T-helper 2 cell (primary cell): Measurements from ENCODE around the gene GALK2.
A peak's percentile ranks its signal among the peaks of the same experiment; 100 is the strongest.
"Not testable (repeated sequence)": the region's sequence is repeated elsewhere in the genome, so short reads cannot be mapped to it uniquely, and the experiment has no call there.

ENCODE experiments used
- DNase-seq, 5 experiments: peaks; one replicate each; pipeline versions ENCODE4 v3.0.0 to v3.0.0-alpha.2; 2012 to 2022

Gene GALK2

DNA sequence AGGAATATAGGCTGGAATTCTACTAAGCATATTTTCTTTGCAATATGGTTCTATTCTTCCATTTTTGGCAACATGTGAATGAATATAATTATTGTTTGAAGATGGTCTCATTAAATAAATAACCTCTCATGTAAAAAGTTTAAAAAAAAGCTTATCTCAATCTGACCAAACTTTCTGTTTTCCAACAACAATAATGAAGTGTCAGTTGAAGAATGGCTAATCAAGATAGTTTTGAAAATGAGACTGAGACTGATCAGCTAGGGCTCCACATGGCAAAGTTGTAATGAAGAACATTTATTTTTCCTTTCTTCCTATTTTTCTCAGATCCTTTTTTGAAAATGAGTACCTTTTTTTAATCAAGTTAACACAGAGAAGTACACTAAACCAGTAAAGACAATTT is 117.4 kb downstream of the GALK2 start:
- no peak for DNase-seq

DNA sequence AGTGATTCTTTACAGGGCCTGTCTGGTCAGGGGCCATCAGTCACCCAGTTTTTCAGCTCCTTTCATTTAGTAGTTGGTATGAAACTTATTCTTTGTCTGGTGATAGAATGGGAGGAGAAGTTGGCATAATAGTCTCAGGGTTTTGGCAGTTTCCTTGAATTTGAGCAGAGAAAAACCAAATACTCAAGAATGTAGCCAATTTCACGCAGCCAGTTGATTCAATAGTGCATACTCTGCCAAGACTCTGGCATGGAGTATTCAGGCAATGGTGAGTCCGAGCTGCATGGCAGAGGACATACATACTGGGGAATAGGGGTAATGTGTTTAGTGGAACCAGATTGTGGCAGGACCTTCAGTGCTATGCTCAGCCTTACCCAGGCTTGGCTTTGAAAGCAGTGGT is 118.3 kb downstream of the GALK2 start:
- no peak for DNase-seq

DNA sequence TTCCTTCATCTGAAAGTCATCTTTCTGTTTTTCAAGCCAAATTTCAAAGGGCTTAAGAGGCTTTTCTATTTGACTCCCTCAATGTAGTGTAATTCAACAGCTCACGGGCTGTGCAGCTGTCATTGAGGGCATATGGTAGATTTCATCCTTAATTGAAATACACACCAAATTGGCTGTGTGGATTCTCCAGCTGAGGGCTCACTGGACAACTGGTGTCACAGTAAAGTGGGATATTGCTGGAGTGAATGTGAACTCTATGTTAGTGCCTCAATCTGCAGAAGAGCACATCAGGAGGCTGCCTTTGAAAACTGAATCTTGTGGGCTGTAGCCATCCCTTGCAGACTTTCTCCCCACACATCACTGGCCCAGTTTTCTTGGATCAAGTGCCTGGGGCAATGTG is 120.1 kb downstream of the GALK2 start:
- no peak for DNase-seq

DNA sequence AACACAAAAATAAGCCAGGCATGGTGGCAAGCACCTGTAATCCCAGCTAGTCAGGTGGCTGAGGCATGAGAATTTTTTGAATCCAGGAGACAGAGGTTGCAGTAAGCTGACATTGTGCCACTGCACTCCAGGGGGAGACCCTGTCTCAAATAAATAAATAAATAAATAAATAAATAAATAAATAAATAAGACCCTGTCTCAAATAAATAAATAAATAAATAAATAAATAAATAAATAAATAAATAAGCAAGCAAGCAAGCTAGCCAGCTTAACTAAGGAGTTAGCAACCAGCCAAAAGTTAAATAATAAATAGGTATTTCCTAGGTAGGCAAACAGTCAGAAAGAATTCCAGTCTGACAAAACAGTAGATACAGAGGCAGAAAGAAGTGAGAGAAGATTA is 123.9 kb downstream of the GALK2 start:
- no peak for DNase-seq

DNA sequence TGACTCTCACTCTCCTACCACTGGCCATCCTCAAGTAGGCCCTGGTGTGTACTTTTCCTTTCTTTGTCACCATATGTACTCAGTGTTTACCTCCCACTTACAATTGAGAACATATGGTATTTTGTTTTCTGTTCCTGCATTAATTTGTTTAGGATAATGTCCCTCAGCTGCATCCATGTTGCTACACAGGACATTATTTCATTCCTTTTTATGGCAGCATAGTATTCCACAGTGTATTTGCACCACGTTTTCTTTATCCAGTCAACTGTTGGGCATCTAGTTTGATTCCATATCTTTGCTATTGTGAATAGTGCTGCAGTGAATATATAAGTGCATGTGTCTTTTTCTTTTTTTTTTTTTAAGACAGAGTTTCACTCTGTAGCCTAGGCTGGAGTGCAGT is 126.2 kb downstream of the GALK2 start:
- DNase-seq, result no peak

DNA sequence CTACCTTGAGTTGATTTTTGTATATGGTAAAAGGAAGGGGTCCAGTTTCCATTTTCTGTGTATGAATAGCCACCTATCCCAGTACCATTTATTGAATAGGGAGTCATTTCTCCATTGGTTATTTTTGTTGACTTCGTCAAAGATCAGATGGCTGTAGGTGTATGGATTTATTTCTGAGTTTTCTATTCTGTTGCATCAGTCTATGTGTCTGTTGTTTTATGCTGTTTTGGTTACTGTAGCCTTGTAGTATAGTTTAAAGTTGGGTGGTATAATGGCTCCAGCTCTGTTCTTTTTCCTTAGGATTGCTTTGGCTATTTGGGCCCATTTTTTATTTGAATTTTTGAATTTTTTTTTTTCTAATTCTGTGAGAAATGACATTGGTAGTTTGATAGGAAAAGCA is 127.5 kb downstream of the GALK2 start:
- no peak for DNase-seq

DNA sequence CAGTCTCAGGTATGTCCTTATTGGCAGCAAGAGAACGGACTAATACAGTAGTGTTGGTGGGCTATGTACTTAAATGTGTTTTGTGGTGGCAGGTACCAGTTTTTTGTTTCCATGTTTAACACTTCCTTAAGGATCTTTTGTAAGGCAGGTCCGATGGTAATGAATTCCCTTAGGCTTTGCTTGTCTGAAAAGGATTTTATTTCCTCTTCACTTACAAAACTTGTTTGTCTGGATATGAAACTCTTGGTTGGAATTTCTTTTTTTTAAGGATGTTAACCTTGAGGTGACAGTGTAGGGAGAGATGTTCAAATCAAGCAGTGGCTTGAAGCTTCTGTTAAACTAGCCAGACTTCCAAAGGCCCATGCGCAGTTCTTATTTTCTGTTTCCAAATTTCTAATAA is 130.8 kb downstream of the GALK2 start:
- DNase-seq, result no peak

DNA sequence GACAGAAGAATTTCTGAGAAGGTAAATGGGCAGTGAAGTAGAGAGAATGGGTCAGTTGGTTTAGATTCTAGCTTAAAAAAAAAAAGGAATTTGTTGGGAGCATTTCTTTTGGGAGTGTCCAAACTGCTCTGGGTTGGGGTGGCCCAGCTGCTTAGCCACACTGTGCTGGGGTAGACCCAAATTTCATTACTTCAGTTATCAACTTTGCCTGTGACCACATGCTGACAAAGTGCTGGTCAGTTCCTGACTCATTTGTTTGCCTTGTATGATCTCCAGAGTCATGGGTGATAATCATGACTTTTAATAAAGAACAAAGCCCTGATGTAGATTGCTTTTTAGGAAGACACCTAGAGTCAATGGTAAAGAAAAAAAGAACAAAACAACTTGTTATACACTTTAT is 131.5 kb downstream of the GALK2 start:
- no peak for DNase-seq

DNA sequence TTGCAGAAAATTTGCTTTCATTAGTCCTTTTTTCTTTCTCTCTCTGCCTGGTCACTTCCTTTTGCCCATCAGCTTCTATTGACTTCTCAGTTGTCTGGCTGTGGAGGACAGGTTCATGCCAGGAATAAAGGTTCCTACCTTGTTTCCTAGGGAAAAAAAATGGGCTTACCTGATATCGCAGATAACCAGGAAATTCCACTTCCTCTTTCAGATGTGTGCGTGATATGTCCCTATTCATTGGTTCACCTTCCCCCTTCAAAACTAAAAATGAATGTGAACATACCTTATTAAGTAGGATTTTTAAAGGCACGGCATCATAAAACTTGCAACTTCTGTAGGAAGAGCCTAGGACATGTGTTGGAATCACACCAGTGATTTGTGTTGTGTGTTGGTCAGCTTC is 133.0 kb downstream of the GALK2 start:
- no peak for DNase-seq

DNA sequence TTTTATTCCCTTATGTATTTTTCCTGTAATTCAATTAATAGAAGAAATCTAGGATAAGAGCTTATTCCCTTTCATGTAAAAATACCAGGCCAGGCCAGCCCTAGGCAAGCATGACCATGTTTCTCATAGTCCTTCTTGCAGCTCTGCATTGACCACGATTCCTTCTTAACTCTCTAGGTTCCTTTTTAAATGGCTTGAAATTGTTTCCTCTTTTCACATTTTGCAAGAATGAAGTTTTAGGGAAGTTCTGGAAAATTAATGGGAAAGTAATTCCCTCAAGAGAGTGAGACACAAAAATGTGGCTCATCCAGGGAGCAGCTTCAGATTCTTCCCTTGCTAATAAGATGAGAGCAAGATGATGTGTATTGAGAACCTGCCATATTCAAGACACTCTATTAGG is 136.5 kb downstream of the GALK2 start:
- DNase-seq, result no peak

DNA sequence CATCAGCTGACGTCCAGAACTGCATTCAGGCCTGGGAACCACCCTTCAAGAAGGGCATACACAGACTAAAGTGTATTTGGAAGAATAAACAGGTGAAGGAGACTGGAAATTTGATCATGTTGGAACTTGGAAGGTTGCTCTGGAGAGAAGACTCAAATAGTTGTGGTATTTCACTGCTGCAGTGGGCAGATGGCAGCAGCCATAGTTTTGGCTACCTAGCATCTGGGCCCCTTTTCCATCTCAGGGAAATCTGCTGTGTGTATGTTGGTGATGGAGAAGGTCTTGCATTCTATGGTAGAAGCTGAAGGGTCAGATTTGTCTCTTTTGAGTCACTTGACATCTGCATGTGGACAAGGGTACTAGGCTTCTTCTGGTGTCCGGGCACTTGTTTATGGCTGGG is 138.6 kb downstream of the GALK2 start:
- DNase-seq, result no peak

DNA sequence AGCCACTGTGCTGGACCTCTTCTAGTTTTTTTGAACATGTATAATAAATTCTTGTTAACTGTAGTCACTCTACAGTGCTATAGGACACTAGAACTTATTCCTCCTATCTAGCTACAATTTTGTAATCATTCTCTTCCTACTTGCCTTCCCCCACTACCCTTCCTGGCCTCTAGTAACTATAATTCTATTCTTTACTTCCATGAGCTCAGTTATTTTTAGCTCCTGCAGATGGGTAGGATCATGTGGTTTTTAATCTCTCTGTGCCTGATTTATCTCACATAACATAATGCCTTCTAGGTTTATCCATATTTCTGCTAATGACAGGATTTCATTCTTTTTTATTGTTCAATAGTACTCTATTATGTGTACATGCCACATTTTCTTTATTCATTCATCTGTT is 139.8 kb downstream of the GALK2 start:
- DNase-seq, result no peak

DNA sequence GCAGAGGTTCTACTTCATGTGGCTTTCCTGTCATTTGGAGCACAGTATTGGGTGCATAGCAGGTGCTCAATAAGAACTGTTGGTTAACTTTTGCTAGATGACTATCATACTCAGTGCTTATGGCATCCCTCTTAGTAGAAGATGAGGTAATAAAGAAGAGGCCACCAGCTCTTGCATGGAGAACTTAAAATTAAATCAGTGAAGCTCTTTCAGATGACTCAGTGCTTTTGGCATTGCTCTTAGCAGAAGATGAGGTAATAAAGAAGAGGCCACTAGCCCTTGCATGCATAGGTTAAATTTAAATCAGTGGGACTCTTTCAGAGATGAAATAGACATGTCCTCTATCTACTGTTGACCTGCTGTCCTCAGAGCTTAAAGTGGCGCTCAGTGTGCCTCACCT is 143.6 kb downstream of the GALK2 start:
- peak in 1 of 5 experiments; percentile 2 for DNase-seq

DNA sequence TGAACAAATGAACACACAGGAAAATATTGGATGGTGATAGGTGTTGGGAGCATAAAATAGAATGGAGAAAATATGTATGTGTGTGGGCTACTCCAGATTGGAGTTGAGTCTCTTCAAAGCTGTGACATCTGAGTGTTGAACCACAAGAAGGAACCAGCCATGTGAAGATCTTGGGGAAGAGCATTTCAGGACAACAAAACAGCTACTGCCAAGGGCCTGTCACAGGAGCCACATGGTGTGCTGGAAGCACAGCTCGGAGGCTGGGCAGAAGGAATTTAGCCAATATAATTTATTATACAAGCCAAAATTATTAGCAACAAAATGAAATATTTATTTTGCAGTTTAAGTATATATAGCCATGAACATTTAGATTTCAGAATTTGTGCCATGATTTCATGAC is 144.7 kb downstream of the GALK2 start:
- no peak for DNase-seq

DNA sequence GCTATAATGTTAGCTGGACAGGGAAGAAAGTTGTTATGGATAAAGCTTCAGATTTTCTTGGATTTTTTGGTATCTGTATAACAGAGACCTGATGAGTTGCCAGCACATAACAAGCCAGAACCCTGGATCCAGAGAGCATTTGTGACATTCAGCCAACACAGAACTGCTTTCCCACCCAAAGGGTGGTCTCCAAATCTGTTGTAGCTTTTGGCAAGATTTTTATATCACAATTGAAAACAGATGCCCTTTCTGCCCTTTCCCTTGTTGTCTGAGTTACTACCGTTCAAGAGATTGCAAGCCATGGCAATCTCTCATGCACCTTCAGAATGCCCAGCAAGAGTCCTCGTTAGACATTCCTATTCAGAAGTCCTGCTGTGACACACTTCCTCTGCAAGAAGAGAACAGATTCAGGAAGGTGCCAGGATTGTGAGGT is 145.4 kb downstream of the GALK2 start:
- no peak for DNase-seq

DNA sequence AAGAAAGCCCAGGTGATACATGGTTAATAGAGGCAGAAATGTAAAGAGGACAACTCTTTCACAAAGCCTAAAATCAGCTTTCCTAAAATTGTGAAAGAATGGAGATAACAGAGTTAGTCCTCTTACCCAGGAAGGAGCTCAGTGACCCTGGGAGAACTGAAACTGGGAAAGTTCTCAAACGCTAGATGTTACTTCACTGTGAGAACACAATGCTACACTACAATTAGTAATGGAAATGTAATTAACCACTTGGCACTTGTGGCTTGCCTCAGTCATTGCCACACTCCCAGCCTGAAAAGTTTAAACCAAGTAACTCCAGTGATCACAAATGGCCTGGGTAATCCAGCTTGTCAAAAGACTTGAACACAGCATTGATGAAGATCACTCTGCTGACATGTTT is 150.3 kb downstream of the GALK2 start:
- DNase-seq, result no peak

DNA sequence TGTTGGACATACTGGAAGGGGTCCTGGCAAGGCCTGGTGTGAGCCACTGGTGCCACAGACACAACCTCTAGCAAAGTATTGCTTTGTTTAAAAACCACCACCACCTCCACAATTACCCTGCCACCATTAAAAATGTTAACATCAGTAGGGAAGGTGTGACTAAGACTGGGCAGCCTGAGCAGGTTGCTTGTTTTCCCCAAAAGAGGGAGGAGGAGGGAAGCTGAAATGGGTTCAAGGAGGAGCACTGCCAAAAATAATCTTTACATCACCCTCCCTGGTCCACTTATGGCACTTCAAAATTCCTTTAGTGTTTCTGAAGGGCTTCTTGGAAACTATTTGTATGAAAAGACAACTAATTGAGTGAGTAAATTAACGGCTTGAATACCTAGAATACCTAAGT is 153.2 kb downstream of the GALK2 start:
- DNase-seq, result no peak

DNA sequence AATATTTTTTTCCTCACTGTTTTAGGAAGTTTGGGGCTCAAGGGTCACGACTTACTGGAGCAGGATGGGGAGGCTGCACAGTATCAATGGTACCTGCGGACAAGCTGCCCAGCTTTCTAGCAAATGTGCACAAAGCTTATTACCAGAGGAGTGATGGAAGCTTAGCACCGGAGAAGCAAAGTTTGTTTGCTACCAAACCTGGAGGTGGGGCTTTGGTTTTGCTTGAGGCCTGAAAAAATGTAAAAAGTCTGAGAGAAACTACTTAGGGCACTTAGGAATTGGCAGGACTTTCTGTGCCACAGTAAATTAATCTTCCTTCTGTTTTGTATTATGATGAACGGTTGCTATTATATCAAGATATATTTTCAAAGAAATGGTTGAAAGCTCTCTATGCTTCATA is 157.9 kb downstream of the GALK2 start:
- no peak for DNase-seq

DNA sequence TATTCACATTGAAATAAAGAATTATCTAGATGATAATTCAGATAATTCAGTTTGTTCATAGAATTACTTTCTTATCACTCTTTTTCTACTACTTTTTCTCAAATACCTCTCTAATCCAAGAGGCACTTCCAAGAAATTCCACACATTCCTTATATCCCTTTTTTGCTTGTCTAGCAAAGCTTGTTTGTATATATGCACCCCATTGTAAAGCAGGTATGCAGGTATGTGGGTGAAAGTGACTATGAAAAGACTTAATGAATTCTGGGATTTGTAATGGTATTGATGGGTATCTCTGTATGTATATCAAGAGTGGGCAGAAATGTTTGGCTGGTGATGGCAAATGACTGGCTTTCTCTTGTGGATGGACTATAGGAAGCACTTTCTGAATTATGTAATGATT is 158.9 kb downstream of the GALK2 start:
- no peak for DNase-seq

DNA sequence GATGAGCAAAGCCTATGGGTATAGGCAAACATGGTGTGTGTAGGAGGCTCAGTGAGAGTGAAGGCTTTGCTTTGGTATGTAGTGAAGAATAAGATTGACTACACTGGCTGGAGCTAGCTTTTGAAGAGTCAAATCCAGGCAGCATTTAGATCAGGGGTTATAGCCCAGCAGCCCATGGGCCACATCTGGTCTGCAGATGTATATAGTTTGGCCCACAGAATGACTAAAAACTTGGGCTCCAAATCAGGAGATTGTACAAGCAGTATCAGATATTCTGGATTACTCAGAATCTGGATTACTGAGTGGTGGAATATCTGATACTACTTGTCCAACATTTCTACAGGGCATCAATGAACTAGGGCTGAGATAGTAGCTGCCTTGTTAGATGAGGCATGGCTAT is 160.1 kb downstream of the GALK2 start:
- no peak for DNase-seq

DNA sequence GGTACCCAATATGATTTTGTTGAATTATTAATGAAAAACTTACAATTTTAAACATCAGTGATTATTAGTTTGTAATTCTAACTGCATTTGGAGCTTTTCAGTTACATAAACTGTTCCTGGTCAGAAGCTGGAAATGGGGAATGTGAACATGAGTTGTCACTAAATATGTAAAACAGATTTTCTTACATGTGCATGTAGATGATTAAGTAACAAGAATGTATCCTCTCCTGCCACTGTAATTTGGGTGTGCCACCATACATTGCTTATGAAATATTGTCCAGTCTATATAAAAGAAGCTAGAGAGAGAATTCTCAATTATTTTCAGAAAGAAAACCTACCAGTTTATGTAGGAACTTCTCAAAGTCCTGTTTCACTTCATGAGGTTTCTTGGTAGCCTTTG is 161.4 kb downstream of the GALK2 start:
- DNase-seq, result no peak

DNA sequence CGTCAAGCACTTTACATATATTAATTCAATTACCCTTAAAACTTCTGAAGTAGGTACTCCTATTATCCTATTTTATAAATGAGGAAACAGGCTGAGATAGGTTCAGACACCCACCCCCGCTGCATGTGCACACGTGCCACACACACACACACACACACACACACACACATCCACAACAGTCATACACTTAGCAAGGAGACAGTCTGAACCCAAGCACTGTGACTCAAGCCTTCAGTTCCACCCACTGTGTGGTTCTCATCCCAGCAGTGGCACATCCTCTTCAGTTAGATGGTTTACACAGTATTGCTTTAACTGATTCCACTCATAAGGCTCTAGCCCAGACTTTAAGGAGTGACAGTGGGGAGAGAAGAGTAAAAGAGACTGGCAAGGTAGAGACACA is 161.9 kb downstream of the GALK2 start:
- peak in 1 of 5 experiments; percentile 17 for DNase-seq

DNA sequence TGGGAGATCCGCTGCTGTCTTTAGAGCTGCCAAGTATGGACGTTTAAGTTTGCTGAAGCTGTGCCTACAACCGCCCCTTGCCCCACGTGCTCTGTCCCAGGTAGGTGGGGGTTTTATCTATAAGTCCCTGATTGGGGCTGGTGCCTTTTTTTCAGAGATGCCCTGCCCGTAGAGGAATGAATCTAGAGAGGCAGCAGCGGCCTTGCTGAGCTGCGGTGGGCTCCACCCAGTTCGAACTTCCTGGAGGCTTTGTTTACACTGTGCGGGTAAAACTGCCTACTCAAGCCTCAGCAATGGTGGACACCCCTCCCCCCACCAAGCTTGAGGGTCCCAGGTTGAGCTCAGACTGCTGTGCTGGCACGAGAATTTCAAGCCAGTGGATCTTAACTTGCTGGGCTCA is 169.6 kb downstream of the GALK2 start:
- no peak for DNase-seq

DNA sequence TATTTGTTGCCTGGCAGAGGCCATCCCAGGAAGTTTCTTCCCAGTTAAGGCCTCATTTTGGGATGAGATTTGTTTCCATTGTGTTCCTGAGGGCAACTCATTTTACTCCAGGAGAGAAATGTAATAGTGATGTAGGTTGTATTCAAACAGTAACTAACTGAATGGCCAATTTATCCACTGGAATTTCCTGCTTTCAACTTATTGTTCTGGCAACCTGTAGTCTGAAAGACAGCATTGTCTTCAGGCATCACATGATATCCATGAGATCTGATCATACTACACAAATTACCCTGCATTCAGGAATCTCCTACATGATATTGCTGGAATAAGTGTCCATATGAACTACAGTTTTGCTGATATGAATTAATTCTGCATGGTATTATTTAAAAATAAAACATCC is 173.5 kb downstream of the GALK2 start:
- no peak for DNase-seq

DNA sequence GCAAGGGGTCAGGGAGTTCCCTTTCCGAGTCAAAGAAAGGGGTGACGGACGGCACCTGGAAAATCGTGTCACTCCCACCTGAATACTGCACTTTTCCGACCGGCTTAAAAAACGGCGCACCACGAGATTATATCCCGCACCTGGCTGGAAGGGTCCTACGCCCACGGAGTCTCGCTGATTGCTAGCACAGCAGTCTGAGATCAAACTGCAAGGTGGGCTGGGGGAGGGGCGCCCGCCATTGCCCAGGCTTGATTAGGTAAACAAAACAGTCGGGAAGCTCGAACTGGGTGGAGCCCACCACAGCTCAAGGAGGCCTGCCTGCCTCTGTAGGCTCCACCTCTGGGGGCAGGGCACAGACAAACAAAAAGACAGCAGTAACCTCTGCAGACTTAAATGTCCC is 184.4 kb downstream of the GALK2 start:
- not testable (repeated sequence) for DNase-seq

DNA sequence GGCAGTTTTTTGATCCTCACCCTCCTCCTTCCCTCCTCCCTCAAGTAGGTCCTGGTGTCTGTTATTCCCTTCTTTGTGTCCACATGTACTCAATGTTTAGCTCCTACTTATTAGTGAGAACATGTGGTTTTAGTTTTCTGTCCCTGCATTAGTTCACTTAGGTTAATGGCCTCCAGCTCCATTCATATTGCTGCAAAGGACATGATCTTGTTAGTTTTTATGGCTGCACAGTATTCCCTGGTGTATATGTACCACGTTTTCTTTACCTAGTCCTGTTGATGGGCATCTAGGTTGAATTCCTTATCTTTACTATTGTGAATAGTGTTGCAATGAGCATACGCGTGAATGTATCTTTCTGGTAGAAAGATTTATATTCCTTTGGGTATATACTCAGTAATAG is 191.3 kb downstream of the GALK2 start:
- DNase-seq, result no peak
